Endodermal cell (in vitro differentiated cells): ENCODE data around the gene LYPD3. TPM values are rescaled to one million over a fixed set of nuclear protein-coding genes. Genes with fewer than 3 reads are reported as not detected.

ENCODE experiments used
- DNase-seq: peaks from one replicate; pipeline ENCODE4 v3.0.0-alpha.2; 2017
- H3K27ac ChIP-seq: 2 replicates; pipeline ENCODE4 v1.5.1; 2013; ENCODE audit warnings: mild to moderate bottlenecking, low read depth, low read length, moderate library complexity
- H3K27me3 ChIP-seq: 2 replicates; pipeline ENCODE4 v1.6.1; 2013; ENCODE audit warnings: mild to moderate bottlenecking, low read length, moderate library complexity; ENCODE audit not compliant: insufficient read depth, control insufficient read depth, poor library complexity, severe bottlenecking
- H3K36me3 ChIP-seq: 2 replicates; pipeline ENCODE4 v1.7.0; 2013; ENCODE audit warnings: mild to moderate bottlenecking, low read length, moderate library complexity; ENCODE audit not compliant: control insufficient read depth, insufficient read depth
- H3K4me1 ChIP-seq: one replicate; pipeline ENCODE4 v1.7.0; 2013; ENCODE audit warnings: low read length; ENCODE audit not compliant: control insufficient read depth, insufficient read depth
- H3K4me3 ChIP-seq: 2 replicates; pipeline ENCODE4 v1.5.1; 2013; ENCODE audit warnings: mild to moderate bottlenecking, low read length, moderate library complexity
- H3K9ac ChIP-seq: 2 replicates; pipeline ENCODE4 v1.6.1; 2013; ENCODE audit warnings: mild to moderate bottlenecking, low read length, moderate library complexity; ENCODE audit not compliant: poor library complexity, severe bottlenecking; ENCODE audit errors: extremely low read depth
- H3K9me3 ChIP-seq: 2 replicates; pipeline ENCODE4 v1.6.1; 2013; ENCODE audit warnings: mild to moderate bottlenecking, low read length, moderate library complexity; ENCODE audit not compliant: control insufficient read depth
- H3K27ac Mint-ChIP-seq: 2 replicates; pipeline ENCODE4 v1.8.0; 2020; ENCODE audit warnings: mixed read lengths
- H3K27me3 Mint-ChIP-seq: 2 replicates; pipeline ENCODE4 v1.8.0; 2021; ENCODE audit warnings: mild to moderate bottlenecking, mixed read lengths; ENCODE audit not compliant: insufficient read depth
- H3K36me3 Mint-ChIP-seq: 2 replicates; pipeline ENCODE4 v1.8.0; 2020; ENCODE audit warnings: low read depth, mixed read lengths
- H3K4me1 Mint-ChIP-seq: 2 replicates; pipeline ENCODE4 v1.8.0; 2020; ENCODE audit warnings: mixed read lengths
- H3K4me3 Mint-ChIP-seq: 2 replicates; pipeline ENCODE4 v1.8.0; 2020; ENCODE audit warnings: mild to moderate bottlenecking, moderate library complexity, mixed read lengths
- H3K9me3 Mint-ChIP-seq: 2 replicates; pipeline ENCODE4 v1.8.0; 2020; ENCODE audit warnings: mild to moderate bottlenecking, mixed read lengths
- CTCF ChIP-seq: fragments of 200-600 bp; sonication (generic); conservative IDR thresholded peaks from 2 replicates; pipeline ENCODE4 v1.5.0; 2021; ENCODE audit warnings: antibody characterized with exemption, mild to moderate bottlenecking
- WGBS, 2 experiments: methylation state at CpG; one replicate each; pipeline versions ENCODE4 v1.1.5 to v1.1.7; 2013; ENCODE audit warnings: missing lambda C conversion rate in 2 of 2, mixed read lengths in 1 of 2; ENCODE audit not compliant: insufficient coverage in 1 of 2, insufficient read length in 1 of 2; 5-methylcytosine and 5-hydroxymethylcytosine counted together
- total RNA-seq, 2 donors: library from RNA; stranded (reverse); fragmentation: NEBNext Ultra II Directional in 1 of 2; extraction: Animal tissue kit (Norgen Biotek cat#: 25700) in 1 of 2; gene quantifications; 2 replicates in 1 of 2; 3 replicates in 1 of 2; pipeline ENCODE4 v1.2.1, GENCODE V29; 2021

Gene LYPD3
- total RNA-seq, 2 donors from 2014 or later, result 0.33 to 0.51 TPM

DNA sequence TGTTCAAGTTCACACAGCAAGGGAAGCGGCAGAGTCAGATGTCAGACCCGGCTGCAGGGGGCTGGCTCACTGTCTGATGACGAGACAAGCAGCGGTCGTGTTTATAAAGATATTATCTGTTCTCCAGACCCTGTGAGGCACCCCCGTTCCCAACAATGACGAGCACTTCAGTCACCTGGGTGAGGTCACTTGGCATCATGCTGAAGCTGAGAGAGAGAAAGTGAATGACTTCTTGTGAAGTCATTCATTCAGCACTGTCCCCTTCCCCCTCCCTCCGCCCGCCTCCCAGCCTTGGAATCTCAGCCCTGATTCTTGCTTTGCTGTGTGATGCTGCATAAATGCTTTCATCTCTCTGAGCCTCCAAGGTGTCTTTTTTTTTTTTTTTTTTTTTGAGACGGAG lies 4.9 kb upstream of the LYPD3 start:
- no peaks in the 10 kb centered on the region for H3K36me3 ChIP-seq
- Mint-ChIP-seq H3K4me3 (no peak overlapping the region), H3K27ac (no peak overlapping the region), H3K36me3 (no peaks in the 10 kb centered on the region), H3K27me3 (peaks cover 35% of the 10 kb centered on the region), H3K4me1 (no peaks in the 10 kb centered on the region), H3K9me3 (peaks cover 3% of the 10 kb centered on the region)
- H3K4me3 ChIP-seq, result no peak overlapping the region
- H3K9ac ChIP-seq, result no peak overlapping the region
- H3K9me3 ChIP-seq, result no peaks in the 10 kb centered on the region
- WGBS, 2 experiments, result 80 to 84% methylated on average over 7 to 10 of the region's 10 CpGs
- H3K4me1 ChIP-seq, result no peaks in the 10 kb centered on the region
- peaks cover 11% of the 10 kb centered on the region for H3K27me3 ChIP-seq
- DNase-seq, result peak; percentile 52
- no peak for TF ChIP-seq CTCF
- H3K27ac ChIP-seq, result no peak overlapping the region

GRCh38 chr19:43469160-43469480 lies 3.7 kb upstream of the LYPD3 start:
- Mint-ChIP-seq H3K27ac (no peak overlapping the region), H3K27me3 (peaks cover 44% of the 10 kb centered on the region), H3K9me3 (peaks cover 12% of the 10 kb centered on the region), H3K36me3 (no peaks in the 10 kb centered on the region), H3K4me3 (no peak overlapping the region), H3K4me1 (no peaks in the 10 kb centered on the region)
- H3K27ac ChIP-seq, result no peak overlapping the region
- H3K4me3 ChIP-seq, result no peak overlapping the region
- no peak overlapping the region for H3K9ac ChIP-seq
- 76 to 100% methylated on average over 1 of the region's 1 CpG for WGBS, 2 experiments
- H3K27me3 ChIP-seq, result peaks cover 21% of the 10 kb centered on the region
- no peaks in the 10 kb centered on the region for H3K4me1 ChIP-seq
- DNase-seq, result no peak
- no peaks in the 10 kb centered on the region for H3K9me3 ChIP-seq
- H3K36me3 ChIP-seq, result no peaks in the 10 kb centered on the region
- TF ChIP-seq CTCF, result no peak

GRCh38 chr19:43468354-43469159 lies 3.1 kb upstream of the LYPD3 start:
- peaks cover 17% of the 10 kb centered on the region for H3K9me3 Mint-ChIP-seq

More at GRCh38 chr19:43468354-43469159, 3.1 kb upstream of the LYPD3 start:
- no peak for TF ChIP-seq CTCF
- no peak for DNase-seq
- peaks cover 21% of the 10 kb centered on the region for H3K27me3 ChIP-seq
- H3K9me3 ChIP-seq, result no peaks in the 10 kb centered on the region
- Mint-ChIP-seq H3K36me3 (no peaks in the 10 kb centered on the region), H3K27me3 (peaks cover 46% of the 10 kb centered on the region), H3K27ac (no peak overlapping the region), H3K4me1 (no peaks in the 10 kb centered on the region), H3K4me3 (no peak overlapping the region)
- H3K9ac ChIP-seq, result no peak overlapping the region
- H3K36me3 ChIP-seq, result no peaks in the 10 kb centered on the region
- H3K4me1 ChIP-seq, result no peaks in the 10 kb centered on the region
- WGBS, 2 experiments, result 92 to 94% methylated on average over 4 of the region's 4 CpGs
- H3K4me3 ChIP-seq, result no peak overlapping the region
- no peak overlapping the region for H3K27ac ChIP-seq
